ENCODE results near the gene TRUB1. TPM values are rescaled to one million over a fixed set of nuclear protein-coding genes. Genes with fewer than 3 reads are reported as not detected.

Gene TRUB1
- total RNA-seq, 2 experiments from 2014 or later = 15.2 to 15.3 TPM

DNA sequence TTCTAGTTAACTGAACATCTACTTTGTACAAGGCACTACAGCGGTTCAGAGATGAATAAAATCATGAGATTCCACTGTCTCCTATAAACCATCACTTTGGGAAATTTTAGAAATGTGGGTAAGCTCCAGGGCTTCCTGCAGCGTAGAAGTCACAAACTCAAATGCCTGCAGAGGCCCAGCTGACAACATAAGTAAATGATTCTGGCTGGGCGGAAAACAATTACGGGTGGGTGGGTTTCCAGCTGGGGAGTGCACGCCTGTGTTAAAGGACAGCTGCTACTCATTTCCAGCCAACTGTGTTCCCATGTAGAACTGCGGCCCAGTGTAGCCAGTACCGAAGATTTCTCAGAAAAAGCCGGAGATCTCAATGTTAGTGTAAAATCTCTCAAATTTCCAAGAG lies 85.7 kb downstream of the TRUB1 start:
- Mint-ChIP-seq H3K36me3 (ENCODE audit: low read depth) (no peaks in the 10 kb centered on the region), H3K4me1 (ENCODE audit: low read depth) (no peaks in the 10 kb centered on the region), H3K27me3 (ENCODE audit: low read depth) (peaks cover 4% of the 10 kb centered on the region), H3K9me3 (no peaks in the 10 kb centered on the region), H3K4me3 (no peak overlapping the region), H3K27ac (no peak overlapping the region)
- intact Hi-C loops (cut with micrococcal nuclease) = no loop called here
- CTCF ChIA-PET = no interaction called here
- no peak for DNase-seq

DNA sequence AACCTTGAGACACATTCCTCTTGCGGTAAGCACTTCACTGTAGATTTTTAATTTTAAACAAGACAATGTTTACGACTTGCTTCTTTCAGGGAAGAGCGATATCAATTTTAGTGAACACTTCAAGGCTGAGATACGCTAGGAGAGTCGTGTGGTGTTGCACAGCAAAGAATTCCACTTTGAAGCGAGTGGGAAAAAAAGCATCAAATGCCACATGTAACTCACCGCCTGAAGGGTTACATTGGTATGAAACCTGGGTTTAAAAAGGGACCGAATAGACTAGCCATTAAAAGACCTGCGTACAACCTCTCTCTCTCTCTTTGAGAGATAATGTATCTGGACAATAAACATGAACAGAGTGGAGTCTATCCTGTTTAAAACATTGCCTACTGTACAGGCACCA lies 86.4 kb downstream of the TRUB1 start:
- Mint-ChIP-seq H3K27me3 (ENCODE audit: low read depth) (peaks cover 4% of the 10 kb centered on the region), H3K4me3 (no peak overlapping the region), H3K9me3 (no peaks in the 10 kb centered on the region), H3K4me1 (ENCODE audit: low read depth) (no peaks in the 10 kb centered on the region), H3K27ac (no peak overlapping the region), H3K36me3 (ENCODE audit: low read depth) (no peaks in the 10 kb centered on the region)
- CTCF ChIA-PET = no interaction called here
- intact Hi-C loops (cut with micrococcal nuclease) = no loop called here
- DNase-seq = no peak

DNA sequence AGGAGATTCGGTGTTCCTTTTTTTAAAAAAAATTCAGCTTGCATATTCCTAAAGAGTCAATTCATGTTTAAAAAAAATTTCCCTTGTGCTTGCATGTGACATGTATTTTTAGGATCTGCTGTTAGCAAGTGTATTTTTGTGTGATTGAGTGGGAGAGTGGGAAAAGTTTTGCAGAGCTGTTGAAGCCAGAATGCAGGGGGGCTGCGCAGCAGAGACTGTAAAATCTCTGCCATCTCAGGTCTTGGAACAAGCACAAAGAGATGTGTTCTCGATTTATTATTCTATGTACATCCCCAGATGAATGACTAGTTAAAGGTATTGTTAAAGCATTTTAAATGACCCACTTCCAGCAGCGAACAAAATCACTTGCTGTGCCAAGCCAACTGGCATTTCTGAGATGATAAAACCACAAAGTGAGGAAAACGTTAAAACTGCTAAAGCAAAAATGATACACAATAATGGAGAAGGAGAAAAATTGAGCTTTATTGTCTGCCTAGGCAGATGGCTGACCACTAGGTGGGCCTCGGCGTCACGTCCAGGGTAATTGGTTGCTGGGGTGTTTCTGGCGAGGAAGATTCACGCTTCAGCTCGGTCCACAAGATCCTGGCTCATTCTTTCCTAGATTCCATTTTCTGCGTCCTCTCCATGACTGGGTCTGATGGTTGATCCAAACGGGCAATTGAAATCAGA lies 88.2 kb downstream of the TRUB1 start:
- no peak overlapping the region for H3K4me3 Mint-ChIP-seq
- H3K9me3 Mint-ChIP-seq = no peaks in the 10 kb centered on the region
- no peaks in the 10 kb centered on the region for H3K4me1 Mint-ChIP-seq (ENCODE audit: low read depth)
- CTCF ChIA-PET = no interaction called here
- H3K27ac Mint-ChIP-seq = no peak overlapping the region
- H3K36me3 Mint-ChIP-seq (ENCODE audit: low read depth) = no peaks in the 10 kb centered on the region
- H3K27me3 Mint-ChIP-seq (ENCODE audit: low read depth) = peaks cover 2% of the 10 kb centered on the region
- intact Hi-C loops (cut with micrococcal nuclease) = no loop called here
- no peak for DNase-seq

DNA sequence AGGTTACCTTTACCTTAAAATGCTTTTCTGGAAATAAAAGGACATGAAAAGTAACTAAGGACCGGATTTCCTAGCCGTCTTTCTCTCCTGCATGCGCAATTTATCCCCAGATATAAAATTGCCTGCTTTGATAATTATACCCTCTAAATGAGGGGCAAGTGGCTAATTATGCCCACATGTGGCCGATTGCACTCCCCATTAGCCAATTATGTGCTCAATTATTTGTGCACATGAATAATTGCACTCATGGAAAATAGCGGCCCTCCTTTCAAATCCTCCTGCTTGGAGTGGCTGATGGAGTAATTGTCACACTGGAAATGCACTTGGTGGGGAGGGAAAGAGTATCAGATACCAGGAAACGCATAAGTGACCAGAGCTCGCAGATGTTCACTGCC lies 88.7 kb downstream of the TRUB1 start:
- Mint-ChIP-seq H3K4me3 (no peak overlapping the region), H3K27ac (no peak overlapping the region), H3K9me3 (no peaks in the 10 kb centered on the region), H3K27me3 (ENCODE audit: low read depth) (peaks cover 2% of the 10 kb centered on the region), H3K36me3 (ENCODE audit: low read depth) (no peaks in the 10 kb centered on the region), H3K4me1 (ENCODE audit: low read depth) (no peaks in the 10 kb centered on the region)
- no peak for DNase-seq
- intact Hi-C loops (cut with micrococcal nuclease) = no loop called here
- CTCF ChIA-PET = no interaction called here

Other genes with a start within 250 kb of the TRUB1 start
- 10 to 100 TPM in 1 of 2 experiments, 1 to 10 TPM in 1; 8.7 to 11.4 TPM for gene FHIP2A, start 116.4 kb upstream of the TRUB1 start, total RNA-seq
- not detected for gene ATRNL1, start 155.2 kb downstream of the TRUB1 start, total RNA-seq